DMS153 treated with DMSO at 0.1 percent for 48 hours (cell line): ENCODE measurements around the gene SEPTIN6.

Experiments
- DNase-seq: peaks from one replicate; lab custom pipeline; 2025; ENCODE audit not compliant: unreplicated experiment; lab: John Stamatoyannopoulos, UW

Gene SEPTIN6

DNA sequence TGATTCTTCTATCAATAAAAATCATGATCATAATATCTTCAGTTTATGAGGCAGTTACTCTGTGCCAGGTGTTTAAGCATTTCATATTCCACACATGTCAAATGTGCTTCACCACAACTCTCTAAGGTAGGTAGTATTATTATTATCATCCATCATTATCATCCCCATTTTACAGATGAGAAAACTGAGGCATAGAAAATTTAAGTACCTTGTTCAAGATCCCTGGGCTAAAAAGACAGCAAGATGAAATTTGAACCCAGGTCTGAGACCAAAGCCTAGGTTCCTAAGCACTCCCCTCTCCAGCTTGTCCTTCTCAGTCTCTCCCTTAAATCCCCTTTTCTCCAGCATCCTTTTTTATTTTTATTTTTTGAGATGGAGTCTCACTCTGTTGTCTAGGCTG lies 33.4 kb downstream of the SEPTIN6 start:
- DNase-seq: no peak

DNA sequence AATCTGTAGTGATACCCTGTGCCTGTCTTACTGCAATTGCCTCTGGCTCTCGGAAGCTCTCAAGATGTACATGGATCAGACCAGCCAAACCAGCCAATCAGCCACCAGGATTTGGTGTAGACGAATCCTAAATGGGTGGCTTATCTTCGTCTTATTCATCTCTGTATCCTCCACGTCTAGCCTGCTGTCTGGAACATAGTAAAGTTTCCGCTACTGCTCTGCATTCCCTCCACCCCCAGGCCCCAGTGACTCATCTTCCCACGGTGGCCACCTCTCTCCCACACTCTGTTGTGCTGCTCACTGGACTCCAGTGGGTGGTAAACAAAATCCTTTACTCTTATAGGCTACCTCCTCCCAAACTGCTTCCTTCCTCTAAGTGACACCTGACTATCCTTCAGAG lies 37.8 kb downstream of the SEPTIN6 start:
- no peak for DNase-seq

- DNase-seq: no peak
These were observed 38.8 kb downstream of the SEPTIN6 start for GRCh38 chrX:119654112-119654531.

DNA sequence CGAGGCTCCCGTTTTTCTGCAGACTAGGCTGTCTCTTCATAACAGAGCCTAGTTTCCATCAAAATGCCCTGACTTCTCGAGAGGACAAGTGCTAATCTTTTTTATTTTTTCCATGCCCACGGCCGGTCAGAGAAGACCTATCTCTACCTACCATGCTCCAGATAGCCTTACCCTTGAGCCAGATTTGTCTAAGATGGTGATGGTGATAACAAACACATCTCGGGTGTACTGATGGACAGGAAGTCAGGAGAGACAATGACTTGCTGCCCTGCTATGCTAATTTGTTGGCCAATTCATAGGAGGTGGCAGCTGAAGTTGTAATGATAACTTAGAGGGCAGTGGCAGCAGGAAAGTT lies 44.6 kb downstream of the SEPTIN6 start:
- DNase-seq: no peak

DNA sequence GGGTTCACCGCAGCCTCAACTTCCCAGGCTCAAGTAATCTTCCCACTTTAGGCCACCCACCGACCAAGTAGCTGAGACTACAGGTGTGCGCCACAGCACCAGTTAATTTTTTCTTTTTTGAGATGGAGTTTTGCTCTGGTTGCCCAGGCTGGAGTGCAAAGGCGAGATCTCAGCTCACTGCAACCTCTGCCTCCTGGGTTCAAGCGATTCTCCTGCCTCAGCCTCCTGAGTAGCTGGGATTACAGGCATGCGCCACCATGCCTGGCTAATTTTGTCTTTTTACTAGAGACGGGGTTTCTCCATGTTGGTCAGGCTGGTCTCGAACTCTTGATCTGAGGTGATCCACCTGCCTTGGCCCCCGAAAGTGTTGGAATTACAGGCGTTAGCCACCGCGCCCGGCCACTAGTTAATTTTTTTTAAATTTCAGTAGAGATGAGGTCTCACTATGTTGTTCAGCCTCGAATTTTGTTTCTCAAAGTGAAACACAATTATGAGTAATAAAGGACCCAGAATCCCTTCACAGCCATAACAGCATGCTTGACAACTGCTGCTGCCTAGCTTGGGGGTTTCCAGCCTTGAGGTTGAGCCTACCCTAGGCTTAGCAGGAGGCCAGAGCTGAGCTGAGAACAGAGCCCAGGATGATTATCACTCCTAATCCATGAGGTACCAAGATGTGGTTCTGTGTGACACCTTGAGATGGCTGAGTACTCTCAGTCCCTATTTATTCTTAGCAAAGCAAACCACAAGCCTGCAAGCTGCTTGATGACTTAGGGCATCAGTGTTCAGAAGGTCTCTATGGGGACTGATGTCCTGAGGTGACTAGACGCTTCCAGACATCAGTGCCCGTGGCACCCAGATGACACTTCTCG lies 45.2 kb downstream of the SEPTIN6 start:
- no peak for DNase-seq

GRCh38 chrX:119647089-119647488 lies 45.9 kb downstream of the SEPTIN6 start:
- no peak for DNase-seq

DNA sequence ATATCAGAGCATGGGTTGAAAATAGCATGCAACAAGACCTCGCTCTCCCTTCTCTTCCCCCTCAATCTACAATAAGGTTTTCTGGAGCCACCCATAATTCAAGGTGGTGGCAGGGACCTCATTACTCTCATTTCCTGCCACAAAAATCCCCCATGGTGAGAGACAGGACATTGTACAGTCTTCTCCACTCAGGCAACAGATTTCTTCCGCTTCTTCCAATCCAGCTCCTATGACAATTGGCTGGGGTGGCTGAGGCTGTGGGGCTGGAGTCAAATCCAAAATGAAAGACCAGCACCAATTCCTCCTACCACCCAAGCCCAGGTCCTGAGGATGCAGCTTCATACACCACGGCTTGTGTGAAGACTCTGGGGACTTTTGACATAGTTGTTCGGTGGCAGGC lies 46.5 kb downstream of the SEPTIN6 start:
- DNase-seq: no peak

DNA sequence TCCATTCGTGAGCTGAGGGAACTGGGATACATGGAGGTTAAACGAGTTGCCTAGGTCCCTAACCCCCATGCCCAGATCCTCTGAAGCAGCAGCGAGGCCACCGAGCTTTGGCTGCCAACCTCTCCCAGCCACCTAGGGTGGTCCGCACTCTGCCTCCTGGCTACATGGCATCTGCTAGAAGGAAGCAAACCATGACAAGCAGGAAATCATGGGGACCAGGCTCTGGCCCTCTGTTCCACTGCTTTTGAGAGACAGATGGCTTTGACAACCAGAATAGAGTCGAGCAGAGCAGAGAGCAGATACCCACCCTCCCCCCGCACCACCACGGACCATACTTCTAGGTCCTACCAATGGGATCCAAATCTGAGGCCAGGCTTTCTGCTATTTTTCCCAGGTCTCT lies 49.3 kb downstream of the SEPTIN6 start:
- no peak for DNase-seq
